ENCODE results near the gene FSTL4.

DNA sequence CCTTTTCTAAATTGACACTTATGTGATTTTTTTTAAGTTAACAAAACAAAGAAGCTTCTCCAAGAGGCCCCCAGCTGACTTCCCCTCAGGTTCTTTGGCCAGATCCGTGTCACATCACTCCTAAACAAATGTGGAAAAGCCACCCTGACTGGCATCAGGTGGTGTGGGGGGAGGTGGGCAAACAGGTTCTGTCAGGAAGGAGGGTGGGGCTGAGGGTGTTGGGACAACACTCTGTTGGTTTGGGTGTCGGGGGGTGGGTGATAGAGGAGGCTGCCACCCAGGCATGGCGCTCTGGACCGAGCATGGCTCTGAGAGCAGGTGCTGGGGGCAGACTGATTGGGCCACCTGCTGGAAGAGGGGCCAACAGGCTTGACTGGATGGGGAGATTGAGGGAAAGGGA is 349.7 kb downstream of the FSTL4 start:
- no peak for TF ChIP-seq POLR2AphosphoS5 (IDR thresholded peaks at IDR 0.05)
- TF ChIP-seq, protein P1, sequence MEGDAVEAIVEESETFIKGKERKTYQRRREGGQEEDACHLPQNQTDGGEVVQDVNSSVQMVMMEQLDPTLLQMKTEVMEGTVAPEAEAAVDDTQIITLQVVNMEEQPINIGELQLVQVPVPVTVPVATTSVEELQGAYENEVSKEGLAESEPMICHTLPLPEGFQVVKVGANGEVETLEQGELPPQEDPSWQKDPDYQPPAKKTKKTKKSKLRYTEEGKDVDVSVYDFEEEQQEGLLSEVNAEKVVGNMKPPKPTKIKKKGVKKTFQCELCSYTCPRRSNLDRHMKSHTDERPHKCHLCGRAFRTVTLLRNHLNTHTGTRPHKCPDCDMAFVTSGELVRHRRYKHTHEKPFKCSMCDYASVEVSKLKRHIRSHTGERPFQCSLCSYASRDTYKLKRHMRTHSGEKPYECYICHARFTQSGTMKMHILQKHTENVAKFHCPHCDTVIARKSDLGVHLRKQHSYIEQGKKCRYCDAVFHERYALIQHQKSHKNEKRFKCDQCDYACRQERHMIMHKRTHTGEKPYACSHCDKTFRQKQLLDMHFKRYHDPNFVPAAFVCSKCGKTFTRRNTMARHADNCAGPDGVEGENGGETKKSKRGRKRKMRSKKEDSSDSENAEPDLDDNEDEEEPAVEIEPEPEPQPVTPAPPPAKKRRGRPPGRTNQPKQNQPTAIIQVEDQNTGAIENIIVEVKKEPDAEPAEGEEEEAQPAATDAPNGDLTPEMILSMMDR (IDR thresholded peaks at IDR 0.05), result no peak

Data from prostate gland (tissue), 2 donors.